HG03280 (cell line): Measurements from ENCODE around the gene FAM50A.
"Not testable (repeated sequence)": the region's sequence is repeated elsewhere in the genome, so short reads cannot be mapped to it uniquely, and the experiment has no call there.

ENCODE experiments used
- ATAC-seq: cut with Tn5 transposase; IDR thresholded peaks from one replicate; pipeline ENCODE4 v1.9.1; 2021; ENCODE audit warnings: mild to moderate bottlenecking, moderate library complexity; ENCODE audit not compliant: unreplicated experiment

FAM50A gene

GRCh38 chrX:154443992-154444754 lies at the start of gene FAM50A:
Gene FAM50A, plus strand, starts transcription at chrX:154444141. Its CDS starts 95 bp downstream, at chrX:154444236.
- ATAC-seq: peak; percentile 91

GRCh38 chrX:154396363-154396762 lies 47.6 kb upstream of the FAM50A start:
- not testable (repeated sequence) for ATAC-seq

DNA sequence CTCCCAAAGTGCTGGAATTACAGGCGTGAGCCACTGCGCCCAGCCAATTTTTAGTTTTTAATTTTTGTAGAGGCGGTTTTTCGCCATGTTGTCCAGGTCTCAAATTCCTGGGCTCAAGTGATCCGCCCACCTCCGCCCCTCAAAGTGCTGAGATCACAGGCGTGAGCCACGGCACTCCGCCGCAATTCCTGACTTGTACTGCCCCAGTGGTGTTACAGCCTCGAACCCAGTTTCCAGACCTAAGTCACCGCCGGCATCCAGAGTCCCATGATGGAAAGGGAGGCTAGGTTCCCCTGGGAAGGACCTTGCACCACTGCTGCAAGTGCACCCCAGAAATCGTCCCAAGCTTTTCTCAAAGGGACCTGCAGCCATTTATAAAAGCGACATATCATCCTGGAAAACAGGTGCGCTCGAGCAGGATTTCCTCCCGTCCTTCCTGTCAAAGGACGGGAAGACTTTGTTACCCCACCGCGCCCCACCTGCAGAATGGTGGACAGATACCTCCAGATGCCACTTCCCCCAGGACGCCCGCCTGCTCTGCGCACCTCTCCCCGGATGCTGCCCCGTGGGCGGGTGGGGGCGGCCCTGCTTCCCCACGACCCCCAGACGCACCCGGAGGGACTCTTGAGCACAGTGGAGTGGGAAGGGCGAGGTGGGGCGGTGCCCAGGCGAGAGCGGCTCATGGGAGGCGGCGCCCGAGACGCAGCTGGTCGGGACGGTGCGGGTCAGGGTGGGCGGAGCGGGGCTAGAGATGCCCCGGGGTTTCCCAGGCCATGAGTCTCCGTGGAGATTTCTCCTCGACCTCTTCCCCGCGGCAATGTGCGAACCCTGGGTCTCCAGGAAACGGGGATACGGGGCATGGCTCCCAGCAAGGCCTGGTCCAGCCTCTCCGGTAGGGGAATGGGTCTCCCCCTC lies 46.7 kb upstream of the FAM50A start:
- ATAC-seq: peak; percentile 53

- ATAC-seq: peak; percentile 83
Measured at GRCh38 chrX:154397888-154398667, 45.9 kb upstream of the FAM50A start, which contains the start of gene RPL10. Gene RPL10, plus strand, starts transcription at chrX:154398377. Its CDS starts 143 bp downstream, at chrX:154398520.

GRCh38 chrX:154398668-154399526 lies 45.0 kb upstream of the FAM50A start:
- ATAC-seq: peak; percentile 25

DNA sequence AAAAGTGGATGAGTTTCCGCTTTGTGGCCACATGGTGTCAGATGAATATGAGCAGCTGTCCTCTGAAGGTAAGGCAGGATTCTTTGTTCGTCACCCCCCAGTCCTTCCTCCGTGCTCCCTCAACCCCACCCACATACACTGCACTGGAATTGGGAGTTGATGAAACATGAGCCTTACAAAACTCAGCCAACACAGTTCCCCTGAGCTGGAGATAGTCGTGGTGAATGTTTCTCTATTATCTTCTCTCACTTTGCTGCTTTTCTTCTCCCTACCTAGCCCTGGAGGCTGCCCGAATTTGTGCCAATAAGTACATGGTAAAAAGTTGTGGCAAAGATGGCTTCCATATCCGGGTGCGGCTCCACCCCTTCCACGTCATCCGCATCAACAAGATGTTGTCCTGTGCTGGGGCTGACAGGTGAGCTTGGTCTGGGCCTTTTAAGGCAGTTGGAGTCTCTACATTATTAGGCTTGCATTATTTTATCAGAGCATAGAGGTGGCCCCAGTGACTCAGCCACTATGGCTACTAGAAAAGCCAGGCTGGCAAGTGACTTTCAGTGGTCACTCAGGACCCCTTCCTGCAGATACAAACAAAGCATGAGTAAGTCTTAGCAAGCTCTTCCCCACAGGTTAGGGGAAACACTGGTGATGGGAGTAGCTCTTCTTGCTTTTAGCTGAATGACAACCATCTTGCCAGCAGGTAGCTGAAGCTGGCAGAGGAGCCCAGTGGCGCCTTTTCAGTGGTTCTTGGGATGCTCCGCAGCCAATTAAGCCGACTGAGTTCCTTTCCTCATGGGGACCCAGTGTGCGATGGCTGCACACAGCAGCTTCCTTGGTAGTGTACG lies 44.2 kb upstream of the FAM50A start:
- ATAC-seq: no peak

- ATAC-seq: not testable (repeated sequence)
Measured at GRCh38 chrX:154400369-154400817, 43.5 kb upstream of the FAM50A start.

GRCh38 chrX:154401045-154401799 lies 42.7 kb upstream of the FAM50A start:
- no peak for ATAC-seq

- ATAC-seq: no peak
Measured at GRCh38 chrX:154401918-154402621, 41.9 kb upstream of the FAM50A start.

DNA sequence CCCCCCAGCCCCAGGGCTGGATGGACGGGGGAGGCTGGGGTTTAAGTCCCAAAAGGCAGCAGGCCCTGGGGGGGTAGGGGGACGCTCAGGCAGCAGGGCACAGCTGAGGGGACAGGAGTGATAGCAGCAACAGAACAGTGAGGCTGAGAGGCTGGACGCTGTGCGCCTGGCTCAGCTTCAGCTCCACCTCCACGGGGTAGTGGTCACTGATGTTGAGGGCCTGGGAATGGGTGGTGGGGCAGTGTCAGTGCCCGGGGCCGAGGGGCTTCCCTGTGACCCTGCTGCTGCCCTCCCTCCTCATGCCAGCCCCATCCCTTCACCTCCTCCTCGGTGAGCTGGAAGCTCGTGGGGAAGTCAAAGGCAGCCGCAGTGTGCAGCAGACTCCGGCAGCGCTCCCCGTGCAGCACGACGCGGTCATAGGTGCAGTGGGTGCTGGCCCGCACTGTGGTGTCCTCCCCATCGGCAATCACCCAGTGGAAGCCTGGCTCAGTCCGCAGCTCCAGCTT lies 41.3 kb upstream of the FAM50A start:
- no peak for ATAC-seq

DNA sequence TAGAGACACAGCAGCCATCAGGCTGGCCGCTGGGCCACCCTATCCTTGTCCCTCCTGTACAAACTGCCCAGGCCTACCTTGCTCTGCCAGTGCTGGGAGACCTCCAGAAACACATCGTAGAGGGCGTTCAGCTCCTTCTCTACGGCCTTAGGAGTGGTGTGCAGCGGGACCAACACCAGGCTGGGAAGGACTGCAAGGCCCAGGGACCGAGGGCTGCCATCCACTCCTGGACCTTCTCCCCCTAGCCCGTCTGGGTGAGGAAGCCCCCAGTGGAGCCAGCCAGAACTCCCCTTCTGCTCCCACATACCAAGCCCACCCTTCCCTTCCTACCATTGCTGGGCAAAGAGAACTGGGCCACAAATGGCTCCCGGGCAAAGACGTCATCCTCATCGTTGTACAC lies 40.7 kb upstream of the FAM50A start:
- no peak for ATAC-seq

DNA sequence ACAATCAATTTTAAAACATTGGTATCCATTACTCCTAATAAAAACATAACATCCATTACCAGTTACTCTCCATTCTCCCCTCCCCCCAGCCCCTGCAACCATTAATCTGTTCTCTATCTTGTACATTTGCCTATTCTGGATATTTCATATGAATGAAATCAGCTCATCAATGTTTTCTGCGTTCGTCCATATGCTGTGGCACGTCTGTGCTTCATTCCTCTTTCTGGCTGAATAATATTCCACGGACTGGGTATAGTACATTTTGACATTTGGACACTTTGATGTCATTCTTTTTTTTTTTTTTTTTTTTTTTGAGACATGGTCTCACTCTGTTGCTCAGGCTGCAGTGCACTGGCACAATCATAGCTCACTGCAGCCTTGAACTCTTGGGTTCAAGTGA lies 40.1 kb upstream of the FAM50A start:
- ATAC-seq: no peak

- no peak for ATAC-seq
Measured at GRCh38 chrX:154404625-154405192, 39.2 kb upstream of the FAM50A start.

- ATAC-seq: no peak
Measured at GRCh38 chrX:154408659-154409221, 35.2 kb upstream of the FAM50A start.

- no peak for ATAC-seq
Measured at GRCh38 chrX:154409222-154409871, 34.6 kb upstream of the FAM50A start, which contains the start of gene DNASE1L1. Gene DNASE1L1, minus strand, starts transcription at chrX:154409254. Its CDS starts 3,686 bp downstream, at chrX:154405568.

DNA sequence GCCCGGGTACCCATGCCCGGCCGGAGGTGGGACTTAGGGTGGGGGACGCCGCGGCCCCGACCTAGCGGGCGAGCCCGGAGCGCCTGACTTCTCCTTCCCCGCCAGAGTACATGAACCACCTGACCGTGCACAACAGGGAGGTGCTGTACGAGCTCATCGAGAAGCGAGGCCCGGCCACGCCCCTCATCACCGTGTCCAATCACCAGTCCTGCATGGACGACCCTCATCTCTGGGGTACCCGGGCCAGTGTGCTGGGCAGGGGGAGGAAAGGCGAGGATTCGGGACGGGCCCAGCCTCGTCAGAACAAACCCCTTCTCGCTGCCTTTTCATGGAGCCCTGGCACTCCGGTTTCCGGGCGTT lies 32.0 kb upstream of the FAM50A start:
- ATAC-seq: peak; percentile 54
